ENCODE results near the gene ABCA7.

Gene ABCA7

DNA sequence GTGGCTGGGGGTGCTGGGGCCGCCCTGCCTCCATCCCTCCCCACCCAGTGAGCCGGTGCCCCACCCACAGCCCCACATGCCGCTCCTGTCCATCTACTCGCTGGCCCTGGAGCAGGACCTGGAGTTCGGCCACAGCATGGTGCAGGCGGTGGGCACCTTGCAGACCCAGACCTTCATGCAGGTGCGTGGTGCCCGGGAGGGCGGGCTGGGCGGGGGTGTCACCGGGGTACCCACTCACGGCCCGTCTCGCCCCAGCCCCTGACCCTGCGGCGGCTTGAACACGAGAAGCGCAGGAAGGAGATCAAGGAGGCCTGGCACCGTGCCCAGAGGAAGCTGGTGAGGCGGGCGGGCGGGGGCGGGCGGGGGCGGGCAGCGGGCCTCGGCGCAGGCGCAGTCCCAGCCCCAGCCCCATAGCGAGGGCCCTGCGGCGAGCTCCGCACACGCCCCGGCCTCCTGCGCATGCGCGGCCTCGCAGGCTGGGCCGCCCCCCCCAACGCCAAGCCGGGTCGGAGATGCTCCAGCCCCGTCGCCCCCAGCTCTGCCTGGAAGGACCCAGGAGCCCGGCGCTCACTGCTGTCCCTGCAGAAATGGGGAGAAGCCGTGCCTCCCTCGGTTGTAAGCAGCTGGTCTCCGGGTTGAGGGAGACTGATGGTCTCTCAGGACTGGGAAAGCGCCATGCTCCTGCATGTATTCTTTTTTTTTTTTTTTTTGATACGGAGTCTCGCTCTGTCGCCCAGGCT is 34.8 kb downstream of the ABCA7 start:
- DNase-seq: peak; percentile 94 to 99

DNA sequence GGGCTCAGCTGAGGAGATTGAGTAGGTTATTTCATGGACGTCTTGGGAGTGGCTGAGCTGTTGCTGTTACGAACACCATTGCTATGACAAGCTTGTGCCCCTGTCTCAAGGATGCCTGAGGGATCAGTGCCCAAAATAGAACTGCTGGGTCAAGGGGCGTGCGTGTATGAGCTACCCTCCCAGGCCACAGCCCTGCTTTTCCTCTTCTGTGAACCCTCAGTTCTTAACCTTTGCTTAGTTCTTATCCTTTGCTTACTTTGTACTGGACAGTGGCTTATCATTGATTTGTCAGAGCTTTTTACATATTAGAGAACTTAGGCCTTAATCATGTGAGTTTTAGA is 36.1 kb downstream of the ABCA7 start:
- no peak for DNase-seq

DNA sequence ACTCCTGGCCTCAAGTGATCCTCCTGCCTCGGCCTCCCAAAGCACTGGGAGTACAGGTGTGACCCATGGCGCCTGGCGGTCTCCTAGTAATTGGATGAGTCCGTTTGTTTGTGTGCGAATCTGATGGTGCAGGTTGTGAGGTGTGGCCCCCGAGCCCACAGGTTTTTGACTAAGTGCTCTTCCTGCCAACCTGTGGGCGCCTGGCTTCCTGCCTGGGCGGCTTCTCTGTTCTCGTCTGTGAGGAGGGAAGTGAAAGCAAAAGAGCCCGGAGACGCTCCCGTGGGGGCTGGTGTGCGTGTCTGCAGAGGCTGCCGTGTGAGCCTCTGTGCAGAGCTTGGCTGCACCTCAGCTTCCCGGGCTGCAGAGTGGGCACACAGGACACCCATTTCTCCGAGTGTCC is 37.0 kb downstream of the ABCA7 start:
- peak; percentile 89 to 95 for DNase-seq

DNA sequence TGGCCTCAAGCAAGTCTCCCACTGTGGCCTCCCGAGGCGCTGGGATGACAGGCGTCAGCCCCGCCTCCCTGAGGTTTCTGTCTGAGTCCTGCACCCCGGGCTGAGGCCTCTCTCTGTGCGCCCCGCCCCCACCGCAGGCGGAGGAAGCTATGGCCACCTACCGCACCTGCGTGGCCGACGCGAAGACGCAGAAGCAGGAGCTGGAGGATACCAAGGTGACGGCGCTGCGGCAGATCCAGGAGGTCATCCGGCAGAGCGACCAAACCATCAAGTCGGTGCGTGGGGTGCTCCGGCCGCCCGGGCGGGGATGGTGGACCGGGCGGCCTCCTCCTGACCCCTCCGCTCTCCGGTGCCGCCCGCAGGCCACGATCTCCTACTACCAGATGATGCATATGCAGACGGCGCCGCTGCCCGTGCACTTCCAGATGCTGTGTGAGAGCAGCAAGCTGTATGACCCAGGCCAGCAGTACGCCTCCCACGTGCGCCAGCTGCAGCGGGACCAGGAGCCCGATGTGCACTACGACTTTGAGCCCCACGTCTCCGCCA is 39.7 kb downstream of the ABCA7 start:
- DNase-seq: peak in 1 of 2 donors; percentile 46

DNA sequence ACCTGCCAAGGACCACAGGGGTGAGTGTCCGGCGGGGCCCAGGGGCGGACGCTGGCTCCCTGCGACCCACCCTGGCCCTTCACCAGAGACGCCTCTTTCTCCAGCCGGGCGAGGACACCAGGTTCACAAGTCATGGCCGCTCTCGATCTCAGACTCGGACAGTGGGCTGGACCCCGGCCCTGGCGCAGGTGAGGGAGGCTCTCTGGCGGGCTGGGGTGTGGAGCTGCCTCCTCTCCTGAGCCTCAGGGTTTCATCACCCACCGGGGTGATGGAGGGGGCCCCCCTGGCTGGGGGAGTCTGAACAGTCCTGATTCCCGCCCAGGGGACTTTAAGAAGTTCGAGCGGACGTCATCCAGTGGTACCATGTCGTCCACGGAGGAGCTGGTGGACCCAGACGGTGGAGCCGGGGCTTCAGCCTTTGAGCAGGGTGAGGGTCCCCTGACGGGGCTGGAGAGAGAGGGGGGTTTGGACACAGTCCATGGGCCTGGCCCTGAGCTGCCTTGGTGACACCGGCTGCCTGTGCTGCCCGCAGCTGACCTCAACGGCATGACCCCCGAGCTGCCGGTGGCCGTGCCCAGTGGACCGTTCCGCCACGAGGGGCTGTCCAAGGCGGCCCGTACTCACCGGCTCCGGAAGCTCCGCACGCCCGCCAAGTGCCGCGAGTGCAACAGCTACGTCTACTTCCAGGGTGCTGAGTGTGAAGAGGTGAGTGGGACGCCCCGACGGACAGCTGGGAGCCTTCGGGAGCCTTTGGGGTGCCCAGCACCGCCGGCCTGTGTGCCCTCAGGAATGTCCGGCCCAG is 40.7 kb downstream of the ABCA7 start:
- peak in 1 of 2 donors; percentile 5 for DNase-seq

DNA sequence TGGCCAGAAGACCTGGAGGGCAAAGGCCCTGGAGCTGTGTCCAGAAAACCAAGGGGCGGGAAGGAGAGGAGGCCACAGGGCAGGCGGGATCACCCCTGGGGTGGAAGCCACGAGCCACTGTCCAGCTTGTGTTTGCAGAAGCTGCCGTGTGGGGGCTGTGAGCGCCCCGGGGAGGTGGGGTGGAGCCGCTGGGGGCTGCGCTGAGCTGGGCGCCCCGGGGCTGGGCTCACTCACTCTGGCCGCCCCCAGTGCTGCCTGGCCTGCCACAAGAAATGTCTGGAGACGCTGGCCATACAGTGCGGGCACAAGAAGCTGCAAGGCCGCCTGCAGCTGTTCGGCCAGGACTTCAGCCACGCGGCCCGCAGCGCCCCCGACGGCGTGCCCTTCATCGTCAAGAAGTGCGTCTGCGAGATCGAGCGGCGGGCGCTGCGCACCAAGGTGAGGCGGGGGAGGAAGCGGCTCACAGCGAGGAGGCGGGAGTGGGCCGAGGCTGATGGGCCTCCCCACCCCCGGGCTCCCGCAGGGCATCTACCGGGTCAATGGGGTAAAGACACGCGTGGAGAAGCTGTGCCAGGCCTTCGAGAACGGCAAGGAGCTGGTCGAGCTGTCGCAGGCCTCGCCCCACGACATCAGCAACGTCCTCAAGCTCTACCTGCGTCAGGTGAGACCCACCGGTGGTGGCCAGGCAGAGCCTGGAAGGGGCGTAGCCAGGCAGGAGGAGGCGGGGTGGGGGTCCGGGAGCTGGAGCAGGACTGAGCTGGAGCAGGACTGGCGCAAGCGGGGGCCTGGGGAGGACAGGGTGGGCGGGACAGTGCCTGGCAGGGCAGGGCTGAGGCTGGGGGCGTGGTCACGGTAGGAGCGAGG is 41.6 kb downstream of the ABCA7 start:
- DNase-seq: no peak

DNA sequence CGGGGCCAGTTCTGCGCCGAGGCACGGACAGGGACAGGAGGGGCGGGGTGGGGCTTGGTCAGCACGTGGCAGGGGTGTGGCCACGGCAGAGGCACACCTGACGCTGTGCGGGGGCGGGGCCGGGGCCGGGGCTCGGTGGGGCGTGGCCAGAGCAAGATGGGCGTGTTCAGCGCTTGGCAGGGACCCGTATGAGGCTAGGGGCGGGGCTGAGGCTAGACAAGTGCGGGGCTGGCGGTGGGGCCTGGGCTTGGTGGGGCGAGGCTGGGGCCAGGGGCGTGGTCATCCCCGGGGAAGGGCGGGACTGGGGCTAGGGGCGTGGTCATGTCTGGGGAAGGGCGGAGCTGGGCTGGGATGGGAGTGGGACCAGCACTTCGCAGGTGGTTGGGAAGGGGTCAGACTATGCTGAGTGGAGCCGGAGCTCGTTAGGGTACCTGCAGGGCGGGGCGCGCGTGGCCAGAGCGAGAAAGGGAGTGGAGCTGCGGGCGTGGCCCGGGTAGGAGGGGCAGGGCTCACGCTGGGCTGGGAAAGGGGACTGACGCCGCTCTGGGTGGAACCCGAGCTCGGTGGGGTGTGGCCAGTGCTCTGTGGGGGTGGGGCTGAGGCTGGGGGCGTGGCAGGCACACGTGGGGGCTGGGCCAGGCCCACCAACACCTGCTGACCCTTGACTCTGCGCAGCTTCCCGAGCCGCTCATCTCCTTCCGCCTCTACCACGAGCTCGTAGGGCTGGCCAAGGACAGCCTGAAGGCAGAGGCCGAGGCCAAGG is 42.4 kb downstream of the ABCA7 start:
- peak; percentile 66 to 77 for DNase-seq

DNA sequence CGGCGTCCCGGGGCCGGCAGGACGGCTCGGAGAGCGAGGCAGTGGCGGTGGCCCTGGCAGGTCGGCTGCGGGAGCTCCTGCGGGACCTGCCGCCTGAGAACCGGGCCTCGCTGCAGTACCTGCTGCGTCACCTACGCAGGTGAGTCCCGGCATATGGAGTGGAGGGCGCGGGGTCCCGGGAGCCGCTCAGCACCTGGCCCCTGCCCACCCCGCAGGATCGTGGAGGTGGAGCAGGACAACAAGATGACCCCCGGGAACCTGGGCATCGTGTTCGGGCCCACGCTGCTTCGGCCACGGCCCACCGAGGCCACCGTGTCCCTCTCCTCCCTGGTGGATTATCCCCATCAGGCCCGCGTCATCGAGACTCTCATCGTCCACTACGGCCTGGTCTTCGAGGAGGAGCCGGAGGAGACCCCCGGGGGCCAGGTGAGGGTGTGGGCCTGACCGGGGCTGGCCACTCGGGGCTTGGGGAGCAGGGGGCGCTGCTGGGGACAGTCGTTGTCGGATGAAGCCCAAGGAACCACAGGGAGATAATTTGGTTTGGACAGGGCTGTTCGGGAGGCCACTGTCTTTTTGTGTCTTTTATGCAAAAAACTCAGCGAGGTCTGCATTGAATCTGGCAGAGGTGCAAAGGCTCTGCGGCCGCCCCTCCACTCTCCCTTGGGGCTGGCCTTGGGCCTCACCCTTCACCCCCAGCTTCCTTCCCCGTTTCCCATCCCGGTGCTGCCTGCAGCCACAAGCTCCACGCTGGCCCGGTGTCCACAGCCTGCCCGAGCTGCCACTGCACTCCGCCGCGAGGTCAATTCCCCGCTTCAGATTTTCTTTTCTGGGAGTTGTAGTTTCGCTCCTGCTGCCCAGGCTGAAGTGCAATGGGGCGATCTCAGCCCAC is 43.3 kb downstream of the ABCA7 start:
- no peak for DNase-seq

DNA sequence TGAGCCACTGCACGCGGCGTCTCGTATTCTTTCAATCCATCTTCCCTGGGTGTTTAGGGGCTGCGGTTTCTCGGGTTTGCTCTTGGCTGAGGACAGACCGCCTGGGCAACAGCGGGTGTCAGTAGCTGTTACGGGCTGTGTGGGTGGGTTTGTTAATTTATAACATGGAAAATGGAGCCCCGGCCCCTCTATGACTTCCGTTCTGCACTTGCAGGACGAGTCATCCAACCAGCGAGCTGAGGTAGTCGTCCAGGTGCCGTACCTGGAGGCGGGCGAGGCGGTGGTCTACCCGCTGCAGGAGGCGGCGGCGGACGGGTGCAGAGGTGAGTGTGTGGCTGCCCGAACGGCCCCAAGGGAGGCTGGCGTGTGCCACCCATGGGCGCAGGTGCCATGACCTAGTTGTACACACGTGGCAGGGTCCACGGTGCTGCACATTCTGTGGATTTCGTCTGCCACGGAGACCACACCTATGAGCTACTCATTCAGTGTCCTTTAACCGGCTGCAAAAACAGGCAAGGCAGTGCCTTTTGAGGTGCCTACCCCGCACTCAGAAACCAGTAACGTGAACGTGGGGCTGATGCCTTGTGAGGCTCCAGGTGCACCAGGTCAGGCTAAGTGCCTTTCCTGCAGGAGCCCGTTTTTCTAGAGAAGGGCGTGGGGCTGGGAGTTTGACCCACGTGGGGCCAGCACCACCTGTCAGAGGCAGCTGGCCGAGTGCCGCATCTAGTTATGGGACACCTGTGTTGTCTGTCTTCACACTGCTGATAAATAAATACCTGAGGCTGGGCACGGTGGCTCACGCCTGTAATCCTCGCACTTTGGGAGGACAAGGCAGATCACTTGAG is 44.3 kb downstream of the ABCA7 start:
- DNase-seq: no peak

DNA sequence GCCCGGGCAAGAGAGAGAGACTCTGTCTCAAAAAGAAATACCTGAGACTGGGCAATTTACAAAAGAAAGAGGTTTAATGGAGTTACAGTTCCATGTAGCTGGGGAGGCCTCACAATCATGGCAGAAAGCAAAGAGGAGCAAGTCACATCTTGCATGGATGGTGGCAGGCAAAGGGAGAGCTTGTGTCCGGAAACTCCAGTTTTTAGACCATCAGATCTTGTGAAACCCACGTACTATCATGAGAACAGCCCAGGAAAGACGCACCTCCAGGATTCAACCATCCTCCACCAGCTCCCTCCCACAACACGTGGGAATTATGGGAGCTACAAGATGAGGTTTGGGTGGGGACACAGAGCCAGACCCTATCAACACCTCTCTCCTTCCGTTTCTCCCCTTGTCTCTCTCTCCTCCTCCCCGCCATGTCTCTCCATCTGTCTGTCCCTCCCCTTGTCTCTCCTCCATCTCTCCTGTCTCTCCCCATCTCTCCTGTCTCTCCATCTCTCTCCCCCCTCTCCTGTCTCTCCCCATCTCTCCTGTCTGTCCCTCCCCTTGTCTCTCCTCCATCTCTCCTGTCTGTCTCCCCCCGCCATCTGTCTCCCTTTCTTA is 45.2 kb downstream of the ABCA7 start:
- DNase-seq: no peak

DNA sequence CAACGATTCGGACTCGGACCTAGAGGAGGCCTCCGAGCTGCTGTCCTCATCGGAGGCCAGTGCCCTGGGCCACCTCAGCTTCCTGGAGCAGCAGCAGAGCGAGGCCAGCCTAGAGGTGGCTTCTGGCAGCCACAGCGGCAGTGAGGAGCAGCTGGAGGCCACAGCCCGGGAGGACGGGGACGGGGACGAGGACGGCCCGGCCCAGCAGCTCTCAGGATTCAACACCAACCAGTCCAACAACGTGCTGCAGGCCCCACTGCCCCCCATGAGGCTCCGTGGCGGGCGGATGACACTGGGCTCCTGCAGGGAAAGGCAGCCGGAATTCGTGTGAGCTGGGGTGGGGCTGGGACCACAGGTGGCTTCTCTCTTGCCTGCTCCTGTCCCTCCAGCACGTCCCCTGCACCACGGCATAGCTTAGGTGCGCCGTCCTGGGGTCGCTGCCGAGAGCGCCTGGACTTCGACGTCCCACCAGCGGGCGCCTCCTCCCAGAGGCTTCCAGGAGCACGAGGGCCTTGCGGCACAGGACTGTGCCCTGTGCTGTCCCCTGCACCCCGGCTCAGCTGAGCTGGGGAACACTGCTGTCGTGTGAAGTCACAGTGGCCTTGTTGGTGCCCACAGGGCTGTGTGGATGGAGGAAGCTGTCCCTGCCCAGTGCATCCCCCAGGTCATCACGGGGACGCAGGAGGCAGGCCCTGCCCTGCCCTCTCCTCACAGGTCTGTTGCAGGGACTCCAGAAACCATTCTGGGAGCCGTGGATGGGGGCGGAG is 46.0 kb downstream of the ABCA7 start:
- no peak for DNase-seq

DNA sequence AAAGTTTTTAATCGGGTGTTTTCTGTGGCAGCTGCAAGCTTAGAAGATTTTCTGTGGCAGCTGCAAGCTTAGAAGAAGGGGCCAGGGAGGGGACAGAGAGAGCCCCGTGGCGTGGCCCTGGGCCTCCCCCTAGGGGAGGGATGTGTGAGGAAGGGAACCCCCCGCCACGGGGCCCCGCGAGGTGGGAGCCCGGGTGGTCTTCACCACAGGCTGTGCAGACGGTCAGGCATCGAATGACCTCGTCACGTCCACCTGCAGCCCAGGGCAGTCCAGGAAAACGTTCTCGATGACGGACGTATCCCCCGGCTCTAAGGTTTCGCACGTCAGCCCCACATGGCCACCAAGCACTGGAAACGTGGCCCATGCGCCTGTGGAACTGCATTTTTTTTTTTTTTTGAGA is 46.7 kb downstream of the ABCA7 start:
- DNase-seq: no peak

DNA sequence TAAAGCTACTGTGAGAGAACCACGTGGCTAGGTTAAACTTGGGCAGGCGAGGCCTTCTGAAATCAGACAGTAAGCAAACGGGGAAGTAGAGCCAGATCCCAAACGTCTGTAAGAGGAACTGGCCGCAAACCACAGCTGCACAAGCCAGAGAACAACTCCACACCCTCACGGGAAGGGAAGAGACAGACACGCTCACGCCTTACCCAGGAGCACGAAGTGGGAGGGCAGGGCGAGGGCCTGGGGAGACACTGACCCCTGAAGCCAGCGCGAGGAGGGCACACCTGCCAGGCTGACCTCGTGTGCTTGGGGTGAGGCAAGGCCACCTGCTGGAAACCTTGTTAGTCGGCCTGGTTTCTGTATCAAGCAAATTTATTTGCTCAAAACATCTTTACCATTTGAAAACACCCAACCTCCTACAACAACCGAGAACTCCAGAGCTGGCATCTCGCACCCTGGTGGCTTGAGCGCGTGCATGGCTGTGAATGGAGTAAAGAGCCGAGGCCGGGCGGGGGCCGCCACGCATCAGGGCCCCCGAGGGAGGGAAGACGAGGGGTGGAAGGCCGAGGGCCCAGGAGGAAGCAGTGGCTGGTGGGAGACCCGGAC is 48.0 kb downstream of the ABCA7 start:
- no peak for DNase-seq

DNA sequence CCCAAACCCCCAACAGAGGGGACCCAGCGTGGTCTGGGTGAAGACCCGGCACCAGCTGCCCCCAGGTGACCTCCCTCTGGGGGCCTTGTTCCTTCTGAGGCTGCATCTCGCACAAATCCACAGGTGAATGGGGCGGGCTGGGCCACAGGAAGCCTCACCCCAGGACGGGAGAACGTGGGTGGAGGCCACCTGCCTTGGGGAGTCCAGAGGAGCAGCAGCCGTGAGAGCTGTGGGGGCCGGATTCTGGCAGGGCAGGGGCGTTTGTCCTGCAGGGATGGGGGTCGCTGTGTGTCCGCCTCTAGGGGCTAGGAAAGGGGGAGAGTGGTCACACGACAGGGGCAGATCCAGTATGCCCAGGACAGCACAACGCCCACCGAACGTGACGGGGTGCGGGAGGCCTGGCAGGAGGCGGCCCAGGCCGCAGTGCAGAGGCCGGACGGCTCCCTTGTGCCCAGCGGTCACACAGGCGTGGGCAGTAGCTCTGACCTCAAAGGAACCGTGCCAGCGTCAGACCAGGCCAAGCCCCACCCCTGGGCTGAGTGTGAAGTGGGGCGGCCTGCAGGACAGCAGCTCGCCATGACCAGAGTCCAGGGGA is 48.6 kb downstream of the ABCA7 start:
- DNase-seq: no peak

DNA sequence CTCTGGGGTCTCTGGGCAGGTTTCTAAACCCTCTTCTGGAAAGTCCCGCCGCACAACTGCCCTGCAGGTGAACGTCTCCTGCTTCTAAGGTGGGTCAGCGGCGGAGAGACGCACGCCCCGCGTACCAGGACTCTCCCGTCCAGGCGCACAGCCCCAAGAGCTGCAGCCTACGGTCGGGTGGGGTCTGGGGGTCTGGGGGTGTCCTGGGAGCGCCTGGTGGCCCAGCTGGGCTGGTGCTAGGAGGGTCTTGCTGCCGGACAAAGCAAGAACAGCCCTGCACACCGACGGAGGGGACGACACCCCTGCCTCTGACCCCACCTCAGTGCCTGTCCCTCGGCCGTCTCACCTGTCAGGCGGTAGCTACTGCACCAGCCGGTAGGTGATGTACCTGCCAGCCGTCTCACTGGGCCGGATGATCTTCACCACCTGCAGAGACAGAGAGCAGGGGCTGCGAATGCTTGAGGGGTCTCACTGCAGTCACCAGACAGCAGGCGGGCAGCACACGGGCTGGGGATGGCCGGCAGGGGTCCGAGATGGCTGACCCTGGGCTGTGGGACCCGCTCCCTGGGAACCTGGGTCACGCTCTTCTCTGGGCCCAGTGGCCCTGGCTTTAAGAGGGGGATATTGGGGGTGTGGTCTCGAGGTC is 49.3 kb downstream of the ABCA7 start:
- no peak for DNase-seq

DNA sequence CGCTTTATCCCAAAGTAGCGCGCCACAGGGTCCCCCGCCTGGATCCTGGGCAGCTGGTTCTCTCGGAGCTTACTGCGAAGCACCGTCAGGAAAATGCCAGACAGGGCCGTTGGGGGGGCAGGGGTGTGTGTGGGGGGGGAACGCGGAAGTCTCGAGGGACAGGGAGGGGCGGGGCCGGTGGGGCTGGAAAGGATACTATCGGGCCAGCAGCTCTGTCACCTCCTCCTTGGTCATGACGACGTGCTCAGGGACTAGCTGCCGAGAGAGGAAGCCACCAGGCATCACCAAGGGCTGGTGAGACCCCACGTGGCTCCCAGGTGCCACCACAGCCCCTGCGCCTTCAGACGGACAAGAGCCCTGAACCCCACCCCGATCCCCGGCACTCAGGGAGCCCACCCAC is 50.0 kb downstream of the ABCA7 start:
- no peak for DNase-seq

DNA sequence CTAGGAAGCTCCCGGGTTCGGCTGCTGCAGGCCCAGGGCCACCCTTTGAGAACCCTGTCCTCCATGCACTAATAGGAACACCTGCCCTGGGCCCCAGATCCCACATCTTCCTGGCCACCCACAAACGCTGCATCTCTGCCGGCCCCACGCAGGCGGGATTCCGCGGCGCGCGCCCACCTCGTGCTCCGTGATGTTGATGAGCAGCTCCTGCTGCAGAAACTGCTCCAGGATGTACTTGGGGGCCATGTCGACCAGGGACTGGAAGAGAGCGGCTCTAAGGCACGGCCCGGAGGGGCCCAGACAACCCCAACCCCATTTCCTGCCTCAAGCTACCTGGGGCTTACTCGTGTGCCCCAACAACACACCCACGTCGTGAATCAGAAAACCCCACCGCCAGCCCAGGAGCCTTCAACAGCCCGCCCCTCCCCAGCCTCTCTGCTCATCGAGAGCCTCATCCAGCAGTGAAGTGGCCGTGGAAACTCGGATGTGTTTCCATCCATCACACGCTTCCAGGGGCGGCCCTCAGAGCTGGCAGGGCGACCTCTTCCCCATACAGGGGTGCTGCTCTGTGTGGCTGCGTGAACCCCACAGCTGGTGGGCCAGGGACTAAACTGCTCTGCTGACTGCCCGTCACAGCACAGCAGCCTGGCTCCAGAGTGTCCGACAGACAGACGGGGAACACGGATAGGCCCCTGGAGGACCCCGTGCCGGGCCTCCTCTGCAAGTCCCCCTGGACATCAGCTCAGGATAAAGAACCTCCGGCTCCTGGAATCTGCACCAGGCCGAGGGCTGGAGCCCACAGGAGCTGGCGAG is 51.0 kb downstream of the ABCA7 start:
- DNase-seq: no peak

All from activated CD4-positive, alpha-beta T cell treated with anti-CD3 and anti-CD28 coated beads for 4 hours (primary cell).